ENCODE results near the gene WDFY2. TPM values are rescaled to one million over a fixed set of nuclear protein-coding genes. Genes with fewer than 3 reads are reported as not detected.
A peak's percentile ranks its signal among the peaks of the same experiment; 100 is the strongest.

The WDFY2 gene
- total and polyA plus RNA-seq, 2 of the 8 experiments (the other 6 are each of a cell fraction or from before 2014, with no cell fraction given): 13.9 to 29.0 TPM

- TF ChIP-seq JUND (IDR thresholded peaks at IDR 0.05; ENCODE audit: low read length) (peak; percentile 90), CHD7 (IDR thresholded peaks at IDR 0.05; ENCODE audit: insufficient replicate concordance, low read length) (no peak), PHF8 (conservative IDR thresholded peaks at IDR 0.05; ENCODE audit: low read depth, low read length) (no peak), CTCF (IDR thresholded peaks at IDR 0.05; ENCODE audit: control extremely low read depth in 1 of 3, insufficient read depth in 1 of 3, low read depth in 1 of 3, low read length in 3 of 3) (peak; percentile 36 to 84 (median 63)), ATF2 (IDR thresholded peaks at IDR 0.05; ENCODE audit: low read length) (peak; percentile 76; the same call in 1 of the 2 replicates)
These were observed 213.6 kb downstream of the WDFY2 start (continued) for GRCh38 chr13:51797664-51798488.

Measured in H1 (cell line).